COLO829 (cell line): ENCODE data around the gene CDKL2.

Source experiments
- DNase-seq: peaks from one replicate; pipeline ENCODE4 v3.0.0; 2012; ENCODE audit warnings: low spot score

The CDKL2 gene

DNA sequence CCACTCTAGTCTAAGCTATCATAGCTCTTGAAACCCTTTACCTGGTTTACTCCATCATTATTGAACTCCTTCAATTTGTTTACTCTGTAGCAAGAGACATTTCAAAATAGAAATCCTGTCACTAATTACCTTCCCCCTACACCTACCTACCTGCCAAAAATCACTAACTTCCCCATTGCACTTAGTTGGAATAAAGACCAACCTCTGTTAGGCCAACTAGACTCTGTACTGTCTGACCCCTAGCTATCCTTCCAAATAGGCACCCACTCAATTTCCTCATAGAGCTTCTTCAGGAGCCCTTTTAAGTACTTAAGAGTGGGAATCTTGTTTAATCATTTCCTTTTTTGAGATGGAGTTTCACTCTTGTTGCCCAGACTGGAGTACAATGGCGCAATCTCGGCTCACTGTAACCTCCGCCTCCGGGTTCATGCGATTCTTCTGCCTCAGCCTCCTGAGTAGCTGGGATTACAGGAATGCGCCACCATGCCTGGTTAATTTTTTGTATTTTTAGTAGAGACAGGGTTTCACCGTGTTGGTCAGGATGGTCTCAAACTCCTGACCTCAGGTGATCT lies 8.9 kb upstream of the CDKL2 start:
- DNase-seq: no peak

DNA sequence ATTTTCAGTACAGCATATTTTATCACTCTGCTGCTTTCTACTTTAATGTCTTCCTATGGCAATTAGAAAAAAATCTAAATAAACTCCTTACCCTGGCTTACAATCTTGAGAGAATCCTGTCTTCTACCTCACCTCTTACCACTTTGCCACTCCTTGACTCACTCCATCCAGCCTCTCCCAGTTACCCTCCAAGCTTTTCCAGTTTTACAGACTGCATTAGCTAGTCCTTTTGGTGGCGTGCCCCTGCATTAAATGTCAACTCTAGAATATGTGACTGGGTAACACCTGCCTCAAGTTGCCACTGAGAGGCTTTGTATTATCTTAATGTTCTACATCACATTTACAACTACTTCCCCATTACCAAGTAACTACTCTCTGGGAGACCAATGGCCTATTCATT lies 7.5 kb upstream of the CDKL2 start:
- DNase-seq: no peak

GRCh38 chr4:75637176-75637575 lies 6.8 kb upstream of the CDKL2 start:
- no peak for DNase-seq

DNA sequence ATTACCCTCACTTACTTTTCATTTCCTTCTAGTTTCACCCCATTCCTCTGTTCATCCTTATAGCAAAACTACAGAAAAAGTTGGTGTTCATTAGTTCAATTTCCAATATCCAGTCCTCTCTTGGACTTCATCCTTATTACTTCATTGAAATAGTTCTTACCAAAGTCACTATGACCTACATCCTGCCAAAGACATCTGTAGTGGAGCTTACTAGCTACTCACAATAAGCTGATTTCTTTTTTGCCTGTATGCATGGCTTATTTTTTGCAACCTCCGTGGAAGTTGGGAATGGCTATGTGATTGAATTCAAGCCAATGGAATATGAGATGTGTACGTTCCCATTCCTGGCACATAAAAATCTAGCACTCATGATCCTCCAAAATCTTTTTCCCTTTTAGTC lies 4.6 kb upstream of the CDKL2 start:
- no peak for DNase-seq

DNA sequence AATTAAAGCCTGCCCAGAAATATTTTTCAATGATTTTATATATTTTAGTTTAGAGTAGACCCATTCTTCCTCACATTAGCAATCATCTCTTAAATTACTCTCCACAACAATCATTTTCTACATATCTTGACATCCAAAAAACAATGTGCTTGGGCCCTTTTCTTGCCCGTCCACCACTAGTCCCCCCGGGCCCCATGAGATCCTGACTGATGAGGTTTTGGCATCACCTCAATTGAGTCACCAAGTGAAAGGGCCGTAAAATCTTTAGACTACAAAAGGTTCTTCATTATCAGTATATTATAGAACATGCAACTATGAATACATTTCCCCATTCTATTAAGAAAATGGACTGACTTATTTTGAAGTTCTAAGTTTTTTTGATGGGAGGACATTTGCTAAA lies 4.0 kb upstream of the CDKL2 start:
- peak; percentile 16 for DNase-seq

DNA sequence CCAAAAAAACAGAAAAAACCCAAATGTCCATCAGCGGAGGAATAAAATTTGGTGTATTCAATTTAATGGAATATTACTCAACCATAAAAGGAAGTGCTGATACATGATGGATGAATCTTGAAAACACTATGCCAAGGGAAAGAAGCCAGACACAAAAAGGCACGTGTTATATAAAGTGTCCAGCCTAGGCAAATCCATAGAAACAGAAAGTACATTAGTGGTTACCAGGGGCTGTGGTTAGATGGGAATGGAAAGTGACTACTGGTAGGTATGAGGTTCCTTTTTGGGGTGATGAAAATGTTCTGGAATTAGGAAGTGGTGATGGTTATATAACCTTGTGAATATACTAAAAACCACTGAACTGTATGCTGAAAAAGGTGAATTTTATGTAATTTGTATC lies 3.5 kb upstream of the CDKL2 start:
- DNase-seq: no peak

- DNase-seq: no peak
Observed at GRCh38 chr4:75630937-75631329, 605 bp upstream of the CDKL2 start.

DNA sequence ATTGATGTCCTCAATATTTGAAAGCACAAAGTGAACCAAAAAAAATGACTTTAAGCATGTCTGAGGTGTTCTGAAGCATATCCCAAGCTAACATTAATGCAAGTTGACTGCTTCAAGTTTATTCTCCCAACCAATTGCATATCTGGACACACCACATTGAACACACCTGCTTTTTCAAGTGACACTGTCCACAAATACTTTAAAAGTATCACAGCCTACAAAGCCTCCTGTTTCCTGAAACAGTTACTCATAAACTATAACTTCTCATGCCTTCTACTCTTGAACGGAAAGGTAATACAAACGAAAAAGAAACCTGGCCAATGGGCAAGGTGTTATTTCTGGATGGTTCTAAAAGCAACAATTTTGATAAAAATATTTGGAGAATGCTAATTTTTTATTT lies 1.1 kb downstream of the CDKL2 start:
- no peak for DNase-seq

- no peak for DNase-seq
Observed at GRCh38 chr4:75623026-75623425, 7.3 kb downstream of the CDKL2 start.

- no peak for DNase-seq
Observed at GRCh38 chr4:75621715-75622114, 8.6 kb downstream of the CDKL2 start.

DNA sequence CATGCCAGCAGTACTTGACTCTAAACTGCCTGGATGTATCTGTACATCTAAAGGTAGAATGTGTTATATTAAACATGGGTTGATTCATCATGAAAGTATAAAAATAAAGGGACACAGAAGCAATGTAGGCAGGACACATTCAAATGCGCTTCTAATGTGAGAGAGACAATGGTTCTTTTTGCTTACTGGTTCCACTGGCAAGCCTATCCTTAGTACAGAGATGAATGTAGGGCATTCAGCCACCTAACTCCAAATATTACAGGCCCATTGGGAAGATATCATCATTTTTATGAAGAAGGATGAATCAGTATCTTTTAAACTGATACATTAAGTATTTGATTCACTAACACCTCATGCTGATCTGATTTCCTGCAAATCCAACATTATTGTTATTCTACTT lies 18.0 kb downstream of the CDKL2 start:
- peak; percentile 48 for DNase-seq

DNA sequence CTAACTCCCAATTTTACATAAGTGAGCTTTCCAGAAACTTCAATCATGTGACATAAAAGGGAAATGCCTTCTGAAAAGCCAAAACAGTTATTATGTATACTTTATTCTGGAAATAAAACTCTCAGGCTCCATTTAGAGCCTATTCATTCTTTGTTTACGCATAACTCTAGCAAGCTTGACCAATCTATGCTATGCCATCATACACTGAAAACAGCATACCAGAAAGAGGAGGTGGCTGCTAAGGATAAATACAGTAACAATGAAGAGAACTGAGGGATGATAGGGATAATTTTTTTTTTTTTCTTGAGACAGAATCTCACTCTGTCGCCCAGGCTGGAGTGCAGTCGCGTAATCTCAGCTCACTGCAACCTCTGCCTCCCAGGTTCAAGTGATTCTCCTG lies 24.4 kb downstream of the CDKL2 start:
- DNase-seq: no peak

DNA sequence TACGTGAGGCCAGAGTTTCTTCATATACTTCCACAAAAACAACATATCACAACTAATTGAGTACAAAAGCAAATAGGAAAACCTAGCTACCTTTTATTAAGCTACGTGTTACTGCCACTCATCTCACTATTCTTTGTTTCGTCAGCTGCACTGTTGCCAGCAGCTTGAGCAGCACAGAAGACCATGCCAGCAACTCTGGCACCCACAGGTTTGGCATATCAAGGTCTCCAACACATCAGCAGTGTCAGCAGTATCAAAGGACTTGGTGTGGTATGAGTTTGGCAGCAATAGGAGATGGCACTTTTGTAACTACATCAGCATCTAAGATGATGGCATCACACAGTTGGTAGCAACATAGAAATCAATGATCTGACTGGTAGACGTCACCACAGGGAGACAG lies 30.7 kb downstream of the CDKL2 start:
- DNase-seq: no peak

- peak; percentile 14 for DNase-seq
Observed at GRCh38 chr4:75598390-75598789, 31.9 kb downstream of the CDKL2 start.

- no peak for DNase-seq
Observed at GRCh38 chr4:75596061-75596460, 34.3 kb downstream of the CDKL2 start.

GRCh38 chr4:75593393-75593792 lies 36.9 kb downstream of the CDKL2 start:
- no peak for DNase-seq

DNA sequence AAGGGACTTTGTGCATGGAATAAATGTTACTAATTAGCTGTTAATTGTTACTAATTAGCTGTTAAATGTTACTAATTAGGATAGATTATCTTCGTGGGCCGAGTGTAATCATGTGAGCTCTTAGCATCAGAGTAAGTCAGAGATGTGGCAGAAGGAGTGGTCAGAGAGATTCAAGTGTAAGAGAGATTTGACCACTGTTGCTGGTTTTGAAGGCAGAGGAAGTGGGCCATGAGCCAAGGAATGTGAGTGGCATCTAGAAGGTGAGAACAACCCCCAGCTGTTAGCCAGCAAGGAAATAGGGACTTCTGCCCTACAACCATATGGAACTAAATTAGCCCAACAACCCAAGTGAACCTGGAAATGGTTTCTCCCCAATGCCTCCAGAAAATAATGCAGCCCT lies 46.3 kb downstream of the CDKL2 start:
- DNase-seq: no peak

GRCh38 chr4:75567725-75568124 lies 62.6 kb downstream of the CDKL2 start:
- no peak for DNase-seq

- DNase-seq: no peak
Observed at GRCh38 chr4:75566911-75567310, 63.4 kb downstream of the CDKL2 start.

DNA sequence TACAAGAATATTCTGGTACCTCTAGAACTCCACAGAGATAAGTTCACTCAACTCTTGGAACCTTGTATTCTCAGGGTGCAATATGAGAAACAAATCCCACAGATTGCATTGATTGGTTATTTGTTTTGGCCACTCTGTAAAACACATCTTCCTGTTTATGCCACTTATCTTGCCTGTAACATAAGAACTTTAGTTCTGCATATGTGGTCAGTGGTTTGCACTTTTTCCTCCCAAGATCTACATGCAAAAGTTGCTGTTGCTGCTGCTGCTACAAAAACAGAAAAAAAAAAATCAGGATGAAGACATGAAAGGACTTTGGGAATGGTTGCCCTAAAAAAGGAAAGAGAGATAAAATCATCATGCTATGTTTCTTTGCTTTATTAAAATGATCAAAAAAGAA lies 64.8 kb downstream of the CDKL2 start:
- DNase-seq: no peak

GRCh38 chr4:75564023-75564422 lies 66.3 kb downstream of the CDKL2 start:
- DNase-seq: no peak

DNA sequence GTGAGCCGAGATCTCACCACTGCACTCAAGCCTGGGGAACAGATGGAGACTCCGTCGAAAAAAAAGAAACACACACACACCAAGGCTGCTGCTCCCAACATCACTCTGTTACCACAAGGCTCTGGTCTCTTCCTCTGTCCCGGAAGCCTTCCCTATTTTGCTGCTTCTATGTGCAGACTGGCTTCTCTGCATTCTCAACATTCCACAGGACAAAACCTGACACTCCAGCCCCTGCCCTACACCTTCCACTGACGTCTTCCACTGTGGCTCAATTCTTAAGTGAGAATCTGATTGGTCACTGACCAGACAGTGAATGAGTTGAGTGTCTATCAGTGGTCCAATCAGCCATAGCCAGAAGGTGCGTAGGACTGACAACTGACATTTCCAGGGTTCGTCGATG lies 68.5 kb downstream of the CDKL2 start:
- DNase-seq: no peak

DNA sequence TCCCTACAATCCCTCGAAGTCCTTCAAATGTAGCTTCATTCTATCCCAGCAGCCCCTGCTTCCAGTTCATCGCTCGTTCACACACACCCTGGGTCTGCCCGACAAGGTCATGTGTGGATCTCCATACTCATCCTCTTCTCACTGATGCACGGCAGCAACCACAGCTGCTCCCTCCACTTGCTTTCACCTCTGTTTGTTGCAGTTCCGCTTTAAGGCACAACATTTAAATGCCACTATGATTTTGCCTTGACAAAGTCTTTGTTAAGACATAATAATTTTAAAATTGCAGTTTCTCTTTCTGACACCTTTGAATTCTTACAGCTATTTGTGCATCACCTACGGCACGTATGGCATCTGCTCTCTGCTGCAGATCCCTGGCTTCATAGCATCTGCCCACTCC lies 72.6 kb downstream of the CDKL2 start:
- no peak for DNase-seq

DNA sequence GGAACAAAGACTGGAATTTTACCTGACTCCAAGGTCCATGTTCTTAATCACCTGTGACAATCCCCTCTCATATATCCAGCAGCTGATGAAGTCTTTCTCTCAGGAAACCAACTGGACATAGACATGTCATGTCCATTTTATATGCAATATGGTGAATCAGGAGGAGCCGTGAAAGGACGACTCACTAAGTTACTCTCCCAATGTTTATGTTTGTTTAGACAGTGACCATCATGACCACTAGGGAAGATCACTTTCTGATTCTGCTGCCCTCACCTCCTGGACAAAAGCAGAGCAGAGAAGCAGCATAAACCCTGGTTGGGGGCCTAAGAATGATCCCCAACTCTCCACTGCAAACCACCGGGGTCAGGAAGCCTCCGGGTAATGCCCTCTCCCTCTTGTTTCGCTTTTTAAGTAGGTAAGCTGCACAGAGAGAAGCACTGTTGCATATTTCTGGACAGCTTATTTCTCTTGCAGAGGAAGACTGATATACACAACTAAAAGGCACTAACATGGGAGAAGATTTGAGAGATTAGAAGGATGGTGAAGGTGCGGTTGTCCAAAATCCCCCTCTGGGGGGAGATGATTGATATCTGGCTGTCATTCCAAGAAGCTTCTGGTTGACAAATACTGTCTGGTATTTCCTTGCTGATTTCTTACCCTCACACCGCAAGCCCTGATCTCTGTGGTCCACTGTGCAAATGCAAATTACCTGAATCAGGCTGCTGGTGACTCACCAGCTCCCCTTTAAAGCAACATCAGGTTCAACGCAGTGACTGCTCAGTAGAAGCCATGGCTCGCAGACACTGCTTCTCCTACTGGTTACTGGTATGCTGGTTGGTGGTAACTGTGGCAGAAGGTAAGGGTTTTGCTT lies 74.8 kb downstream of the CDKL2 start, which contains the start of gene ODAPH:
Gene ODAPH (plus strand): TSS at position 773 of the 871 bp plus-strand sequence. CDS start 17 bp downstream, at position 790.
- peak; percentile 36 for DNase-seq
